HepG2 (cell line): ENCODE results near the gene GPS1. TPM values are rescaled to one million over a fixed set of nuclear protein-coding genes. Genes with fewer than 3 reads are reported as not detected.

Experiments used
- FOXJ3 ChIP-seq: sonication (generic); formaldehyde crosslinking; IDR thresholded peaks from 2 replicates; pipeline ENCODE4 v1.4.0; 2020; ENCODE audit warnings: missing genetic modification reagents, mild to moderate bottlenecking, borderline replicate concordance
- NCOA1 ChIP-seq: sonication (generic); formaldehyde crosslinking; IDR thresholded peaks from 2 replicates; pipeline ENCODE4 v1.9.0; 2021; ENCODE audit warnings: missing genetic modification reagents
- NFIB ChIP-seq: sonication (generic); formaldehyde crosslinking; IDR thresholded peaks from 2 replicates; pipeline ENCODE4 v1.9.0; 2021; ENCODE audit warnings: missing genetic modification reagents, mild to moderate bottlenecking, borderline replicate concordance
- RFXANK ChIP-seq: IDR thresholded peaks from 2 replicates; pipeline ENCODE4 v1.6.1; 2016
- RFXAP ChIP-seq: sonication (generic); formaldehyde crosslinking; IDR thresholded peaks from 2 replicates; pipeline ENCODE4 v1.4.0; 2020; ENCODE audit warnings: missing genetic modification reagents, borderline replicate concordance
- RNF2 ChIP-seq: fragments of 450-650 bp; conservative IDR thresholded peaks from 2 replicates; pipeline ENCODE4 v1.6.1; 2016; ENCODE audit warnings: low read depth
- TAF1 ChIP-seq: sonication (generic); formaldehyde crosslinking; IDR thresholded peaks from 2 replicates; pipeline ENCODE4 v1.4.0; 2020; ENCODE audit warnings: missing genetic modification reagents
- ZBTB7B ChIP-seq: sonication (generic); formaldehyde crosslinking; IDR thresholded peaks from 2 replicates; pipeline ENCODE4 v1.4.0; 2020; ENCODE audit warnings: missing genetic modification reagents
- ZFP36L1 ChIP-seq: sonication (generic); formaldehyde crosslinking; IDR thresholded peaks from 2 replicates; pipeline ENCODE4 v1.8.0; 2022; ENCODE audit warnings: mild to moderate bottlenecking, missing genetic modification reagents, moderate library complexity
- ZNF124 ChIP-seq: sonication (generic); formaldehyde crosslinking; IDR thresholded peaks from 2 replicates; pipeline ENCODE4 v1.4.0; 2020; ENCODE audit warnings: missing genetic modification reagents
- ZNF180 ChIP-seq: sonication (generic); formaldehyde crosslinking; IDR thresholded peaks from 2 replicates; pipeline ENCODE4 v1.4.0; 2020; ENCODE audit warnings: low read depth, missing genetic modification reagents, borderline replicate concordance
- ZNF333 ChIP-seq: sonication (generic); formaldehyde crosslinking; IDR thresholded peaks from 2 replicates; pipeline ENCODE4 v1.4.0; 2020; ENCODE audit warnings: mild to moderate bottlenecking, missing genetic modification reagents, borderline replicate concordance
- ZNF484 ChIP-seq: sonication (generic); formaldehyde crosslinking; IDR thresholded peaks from 2 replicates; pipeline ENCODE4 v1.5.1; 2020; ENCODE audit warnings: mild to moderate bottlenecking, low read depth, missing genetic modification reagents, borderline replicate concordance
- ZNF556 ChIP-seq: sonication (generic); formaldehyde crosslinking; IDR thresholded peaks from 2 replicates; pipeline ENCODE4 v1.4.0; 2020; ENCODE audit warnings: mild to moderate bottlenecking, missing genetic modification reagents, borderline replicate concordance
- ZNF678 ChIP-seq: sonication (generic); formaldehyde crosslinking; IDR thresholded peaks from 2 replicates; pipeline ENCODE4 v1.4.0; 2020; ENCODE audit warnings: mild to moderate bottlenecking, missing genetic modification reagents
- ZSCAN21 ChIP-seq: sonication (generic); formaldehyde crosslinking; IDR thresholded peaks from 2 replicates; pipeline ENCODE4 v1.8.0; 2022; ENCODE audit warnings: mild to moderate bottlenecking, missing genetic modification reagents, moderate library complexity, borderline replicate concordance
- polyA plus RNA-seq, 8 experiments: library from polyadenylated mRNA; depleted of rRNA in 3 of 8; stranded (reverse) in 7 of 8; unstranded in 1 of 8; fragments of >200 nt; fragmentation: Illumina TruSeq in 4 of 8; extraction: Trizol in 4 of 8; gene quantifications; 2 replicates each; pipeline versions ENCODE4 v1.2.1 to v1.2.3, GENCODE V29; 2011 to 2016; ENCODE audit warnings: low read depth in 4 of 8, missing spikeins in 1 of 8, mixed read lengths in 1 of 8; ENCODE audit not compliant: insufficient read depth in 1 of 8
- total RNA-seq, 5 experiments: library from RNA; depleted of rRNA; stranded (reverse); fragments of >200 nt; fragmentation: Illumina TruSeq; extraction: Trizol; gene quantifications; 2 replicates each; pipeline ENCODE4 v1.2.3, GENCODE V29; 2016; ENCODE audit warnings: low read depth in 1 of 5
- TF ChIP-seq, protein P1 (sequence below): sonication (generic); formaldehyde crosslinking; IDR thresholded peaks from 2 replicates; pipeline ENCODE4 v1.8.0; 2022; ENCODE audit warnings: missing genetic modification reagents, mild to moderate bottlenecking, inconsistent platforms, borderline replicate concordance
- TF ChIP-seq, protein P2 (sequence below): sonication (generic); formaldehyde crosslinking; IDR thresholded peaks from 2 replicates; pipeline ENCODE4 v1.4.0; 2020; ENCODE audit warnings: missing genetic modification reagents, low read depth, mild to moderate bottlenecking, borderline replicate concordance
- TF ChIP-seq, protein P3 (sequence below): sonication (generic); formaldehyde crosslinking; conservative IDR thresholded peaks from 2 replicates; pipeline ENCODE4 v1.5.0; 2020; ENCODE audit warnings: missing genetic modification reagents
- TF ChIP-seq, protein P4 (sequence below): sonication (generic); formaldehyde crosslinking; IDR thresholded peaks from 2 replicates; pipeline ENCODE4 v1.4.0; 2020; ENCODE audit warnings: mild to moderate bottlenecking, low read depth, missing genetic modification reagents
- TF ChIP-seq, protein P5 (sequence below), 2 experiments: fragments of 450-650 bp in 1 of 2; sonication (generic) in 1 of 2; formaldehyde crosslinking; IDR thresholded peaks; 2 replicates each; pipeline versions ENCODE4 v1.5.0 to v1.8.0; 2020 to 2022; ENCODE audit warnings: mild to moderate bottlenecking in 1 of 2, missing genetic modification reagents in 1 of 2

GPS1 gene
- total and polyA plus RNA-seq, 2 of the 13 experiments (the other 11 are each of a cell fraction or from before 2014, with no cell fraction given): 124 to 128 TPM

DNA sequence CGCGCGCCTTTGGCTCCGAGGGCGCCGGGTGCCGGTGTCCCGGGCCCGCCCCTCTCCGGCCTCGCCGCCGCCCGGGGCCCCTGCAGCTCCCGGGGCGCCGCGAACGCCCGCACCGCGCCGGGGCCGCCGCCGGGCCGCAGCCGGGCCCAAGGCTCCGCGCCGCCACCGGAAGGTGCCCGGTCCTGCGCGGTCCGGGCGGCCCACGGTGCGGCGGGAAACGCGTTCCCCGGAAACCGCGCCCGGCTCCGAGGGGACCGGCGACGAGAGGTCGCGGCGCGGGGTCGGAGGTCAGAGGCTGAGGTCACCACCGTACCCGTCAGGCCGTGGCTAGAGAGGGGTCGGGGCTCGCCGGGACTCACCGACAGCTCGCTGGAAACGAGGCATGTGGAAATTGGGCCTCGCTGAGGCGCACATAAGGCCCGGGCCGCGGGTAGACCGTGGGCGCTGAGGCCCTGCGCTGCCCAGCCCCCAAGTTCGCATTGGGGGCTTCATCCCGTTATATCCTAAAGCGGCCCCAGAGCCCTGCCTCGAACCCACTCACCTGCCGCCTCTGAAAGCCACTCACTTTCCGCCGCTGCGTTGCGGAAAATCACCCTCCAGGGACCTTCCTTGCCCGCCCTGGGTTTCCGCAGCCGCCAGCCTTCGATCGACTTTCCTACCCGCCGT lies 14.1 kb downstream of the GPS1 start, which contains the start of gene DUS1L (continued):
- TF ChIP-seq, protein P1, sequence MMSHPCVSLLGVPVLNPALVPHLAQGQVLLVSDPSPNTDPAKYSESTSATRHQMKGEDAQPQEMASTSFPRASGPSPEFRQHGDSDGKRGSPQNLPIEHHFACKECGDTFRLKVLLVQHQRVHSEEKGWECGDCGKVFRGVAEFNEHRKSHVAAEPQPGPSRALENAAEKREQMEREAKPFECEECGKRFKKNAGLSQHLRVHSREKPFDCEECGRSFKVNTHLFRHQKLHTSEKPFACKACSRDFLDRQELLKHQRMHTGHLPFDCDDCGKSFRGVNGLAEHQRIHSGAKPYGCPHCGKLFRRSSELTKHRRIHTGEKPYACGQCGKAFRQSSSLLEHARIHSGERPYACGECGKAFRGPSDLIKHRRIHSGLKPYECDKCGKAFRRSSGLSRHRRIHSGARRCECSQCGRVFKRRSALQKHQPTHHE (CRISPR knock-in tag): no peak
- TF ChIP-seq, protein P2, sequence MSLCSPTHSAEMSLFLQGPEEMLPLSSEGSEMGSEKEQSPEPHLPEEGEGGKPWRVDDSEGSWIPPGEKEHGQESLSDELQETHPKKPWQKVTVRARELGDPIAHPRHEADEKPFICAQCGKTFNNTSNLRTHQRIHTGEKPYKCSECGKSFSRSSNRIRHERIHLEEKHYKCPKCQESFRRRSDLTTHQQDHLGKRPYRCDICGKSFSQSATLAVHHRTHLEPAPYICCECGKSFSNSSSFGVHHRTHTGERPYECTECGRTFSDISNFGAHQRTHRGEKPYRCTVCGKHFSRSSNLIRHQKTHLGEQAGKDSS (CRISPR knock-in tag): peak; percentile 98; the same call in 1 of the 2 replicates
- TF ChIP-seq ZSCAN21: peak; percentile 88; the same call in 1 of the 2 replicates
- no peak for TF ChIP-seq ZNF333
- TF ChIP-seq, protein P3, sequence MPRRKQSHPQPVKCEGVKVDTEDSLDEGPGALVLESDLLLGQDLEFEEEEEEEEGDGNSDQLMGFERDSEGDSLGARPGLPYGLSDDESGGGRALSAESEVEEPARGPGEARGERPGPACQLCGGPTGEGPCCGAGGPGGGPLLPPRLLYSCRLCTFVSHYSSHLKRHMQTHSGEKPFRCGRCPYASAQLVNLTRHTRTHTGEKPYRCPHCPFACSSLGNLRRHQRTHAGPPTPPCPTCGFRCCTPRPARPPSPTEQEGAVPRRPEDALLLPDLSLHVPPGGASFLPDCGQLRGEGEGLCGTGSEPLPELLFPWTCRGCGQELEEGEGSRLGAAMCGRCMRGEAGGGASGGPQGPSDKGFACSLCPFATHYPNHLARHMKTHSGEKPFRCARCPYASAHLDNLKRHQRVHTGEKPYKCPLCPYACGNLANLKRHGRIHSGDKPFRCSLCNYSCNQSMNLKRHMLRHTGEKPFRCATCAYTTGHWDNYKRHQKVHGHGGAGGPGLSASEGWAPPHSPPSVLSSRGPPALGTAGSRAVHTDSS (CRISPR knock-in tag): no peak
- TF ChIP-seq ZNF180: no peak
- peak; percentile 73; the same call in 1 of the 2 replicates for TF ChIP-seq RFXANK (CRISPR knock-in tag)
- 0 out of 2 replicates have a peak, but pooled peaks have one; percentile 55 for TF ChIP-seq RNF2
- TF ChIP-seq NCOA1 (CRISPR knock-in tag): peak; percentile 58; the same call in 1 of the 2 replicates
- peak; percentile 92 for TF ChIP-seq ZNF124
- peak; percentile 97 for TF ChIP-seq ZNF556 (CRISPR knock-in tag)
- peak; percentile 80; the same call in 1 of the 2 replicates for TF ChIP-seq ZNF484 (CRISPR knock-in tag)
- TF ChIP-seq TAF1 (CRISPR knock-in tag): peak; percentile 89
- no peak for TF ChIP-seq FOXJ3 (CRISPR knock-in tag)
- TF ChIP-seq, protein P4, sequence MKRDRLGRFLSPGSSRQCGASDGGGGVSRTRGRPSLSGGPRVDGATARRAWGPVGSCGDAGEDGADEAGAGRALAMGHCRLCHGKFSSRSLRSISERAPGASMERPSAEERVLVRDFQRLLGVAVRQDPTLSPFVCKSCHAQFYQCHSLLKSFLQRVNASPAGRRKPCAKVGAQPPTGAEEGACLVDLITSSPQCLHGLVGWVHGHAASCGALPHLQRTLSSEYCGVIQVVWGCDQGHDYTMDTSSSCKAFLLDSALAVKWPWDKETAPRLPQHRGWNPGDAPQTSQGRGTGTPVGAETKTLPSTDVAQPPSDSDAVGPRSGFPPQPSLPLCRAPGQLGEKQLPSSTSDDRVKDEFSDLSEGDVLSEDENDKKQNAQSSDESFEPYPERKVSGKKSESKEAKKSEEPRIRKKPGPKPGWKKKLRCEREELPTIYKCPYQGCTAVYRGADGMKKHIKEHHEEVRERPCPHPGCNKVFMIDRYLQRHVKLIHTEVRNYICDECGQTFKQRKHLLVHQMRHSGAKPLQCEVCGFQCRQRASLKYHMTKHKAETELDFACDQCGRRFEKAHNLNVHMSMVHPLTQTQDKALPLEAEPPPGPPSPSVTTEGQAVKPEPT (CRISPR knock-in tag): peak; percentile 92; the same call in 1 of the 2 replicates
- TF ChIP-seq RFXAP: peak; percentile 91
- no peak for TF ChIP-seq NFIB (CRISPR knock-in tag)
- TF ChIP-seq, protein P5, sequence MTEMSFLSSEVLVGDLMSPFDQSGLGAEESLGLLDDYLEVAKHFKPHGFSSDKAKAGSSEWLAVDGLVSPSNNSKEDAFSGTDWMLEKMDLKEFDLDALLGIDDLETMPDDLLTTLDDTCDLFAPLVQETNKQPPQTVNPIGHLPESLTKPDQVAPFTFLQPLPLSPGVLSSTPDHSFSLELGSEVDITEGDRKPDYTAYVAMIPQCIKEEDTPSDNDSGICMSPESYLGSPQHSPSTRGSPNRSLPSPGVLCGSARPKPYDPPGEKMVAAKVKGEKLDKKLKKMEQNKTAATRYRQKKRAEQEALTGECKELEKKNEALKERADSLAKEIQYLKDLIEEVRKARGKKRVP (CRISPR knock-in tag; IDR thresholded peaks at IDR 0.05): no peak
- TF ChIP-seq ZFP36L1 (CRISPR knock-in tag): no peak
- peak; percentile 95 for TF ChIP-seq ZBTB7B
- peak; percentile 86; the same call in 1 of the 2 replicates for TF ChIP-seq ZNF678
